IMR-90 (cell line): ENCODE data around the gene NFAT5. TPM values are rescaled to one million over a fixed set of nuclear protein-coding genes. Genes with fewer than 3 reads are reported as not detected.

Experiments
- ATAC-seq: fragments of 200-7000 bp; cut with Tn5 transposase; 2 replicates; pipeline ENCODE4 v1.9.1; 2020; ENCODE audit warnings: low read depth, mild to moderate bottlenecking, moderate library complexity
- BruUV-seq: library from RNA; stranded (reverse); fragments of 400-500 nt; replicated peaks from 2 replicates; lab custom pipeline; 2021; lab: Mats Ljungman, UMichigan
- CTCF ChIA-PET: fragments of 300-600 bp; formaldehyde crosslinking; extraction: SDS; loops from one replicate; lab custom pipeline; 2021; ENCODE audit warnings: antibody characterized with exemption; lab: Yijun Ruan, JAX
- POLR2A ChIA-PET: fragments of 300-600 bp; sonication (Branson Sonifier 250); formaldehyde crosslinking; loops from one replicate; lab custom pipeline; 2022; ENCODE audit warnings: antibody characterized with exemption; ENCODE audit not compliant: unreplicated experiment; lab: Charles Lee
- DNase-seq: peaks from one replicate; pipeline ENCODE4 v3.0.0; 2013
- H2AFZ ChIP-seq: replicated peaks from 2 replicates; pipeline ENCODE3; 2013; ENCODE audit warnings: low read length, mild to moderate bottlenecking; ENCODE audit not compliant: poor library complexity
- H2AK5ac ChIP-seq: 2 replicates; pipeline ENCODE4 v1.6.1; 2013; ENCODE audit warnings: low read depth, low read length, inconsistent platforms
- H2AK9ac ChIP-seq: replicated peaks from 2 replicates; pipeline ENCODE3; 2013; ENCODE audit warnings: mild to moderate bottlenecking, low read depth, low read length, moderate library complexity; ENCODE audit not compliant: poor library complexity
- H2BK120ac ChIP-seq: 2 replicates; pipeline ENCODE4 v1.6.1; 2013; ENCODE audit warnings: low read depth, low read length, inconsistent platforms
- H2BK15ac ChIP-seq: 3 replicates; pipeline ENCODE4 v1.6.1; 2013; ENCODE audit warnings: low read depth, low read length, inconsistent platforms
- H2BK20ac ChIP-seq: 2 replicates; pipeline ENCODE4 v1.6.1; 2013; ENCODE audit warnings: low read depth, mild to moderate bottlenecking, inconsistent platforms, low read length, moderate library complexity
- H2BK5ac ChIP-seq: 2 replicates; pipeline ENCODE4 v1.6.1; 2013; ENCODE audit warnings: mild to moderate bottlenecking, low read depth, low read length, inconsistent platforms; ENCODE audit not compliant: poor library complexity, severe bottlenecking
- H3K14ac ChIP-seq: replicated peaks from 2 replicates; pipeline ENCODE4 v1.6.1; 2013; ENCODE audit warnings: low read depth, low read length, inconsistent platforms
- H3K18ac ChIP-seq: 2 replicates; pipeline ENCODE4 v1.6.1; 2013; ENCODE audit warnings: low read depth, low read length, control low read depth
- H3K23ac ChIP-seq: 2 replicates; pipeline ENCODE4 v1.6.1; 2013; ENCODE audit warnings: low read depth, low read length, inconsistent platforms
- H3K27ac ChIP-seq: 2 replicates; pipeline ENCODE4 v1.5.1; 2013; ENCODE audit warnings: mild to moderate bottlenecking, control low read depth, low read length; ENCODE audit not compliant: insufficient read depth
- H3K27me3 ChIP-seq: 2 replicates; pipeline ENCODE4 v1.6.1; 2013; ENCODE audit warnings: low read length; ENCODE audit not compliant: control insufficient read depth, insufficient read depth
- H3K36me3 ChIP-seq: 2 replicates; pipeline ENCODE4 v1.6.1; 2013; ENCODE audit warnings: low read length, mixed read lengths; ENCODE audit not compliant: control insufficient read depth, insufficient read depth
- H3K4ac ChIP-seq: 2 replicates; pipeline ENCODE4 v1.6.1; 2013; ENCODE audit warnings: low read depth, low read length, inconsistent platforms
- H3K4me1 ChIP-seq: 2 replicates; pipeline ENCODE4 v1.6.1; 2013; ENCODE audit warnings: low read length, mixed read lengths; ENCODE audit not compliant: control insufficient read depth, insufficient read depth
- H3K4me2 ChIP-seq: 2 replicates; pipeline ENCODE4 v1.6.1; 2013; ENCODE audit warnings: low read depth, mild to moderate bottlenecking, control low read depth, low read length, moderate library complexity
- H3K4me3 ChIP-seq: 2 replicates; pipeline ENCODE4 v1.5.1; 2013; ENCODE audit warnings: low read depth, mild to moderate bottlenecking, control low read depth, low read length, moderate library complexity; ENCODE audit not compliant: insufficient read depth
- H3K56ac ChIP-seq: 2 replicates; pipeline ENCODE4 v1.6.1; 2013; ENCODE audit warnings: low read length, inconsistent platforms; ENCODE audit not compliant: insufficient read depth; ENCODE audit errors: extremely low read depth
- H3K79me1 ChIP-seq, 2 experiments: 2 replicates each; pipeline ENCODE4 v1.6.1; 2013; ENCODE audit warnings: low read length in 2 of 2, inconsistent platforms in 1 of 2, low read depth in 1 of 2
- H3K9ac ChIP-seq: 2 replicates; pipeline ENCODE4 v1.6.1; 2013; ENCODE audit warnings: low read depth, low read length, control low read depth
- H3K9me1 ChIP-seq: 2 replicates; pipeline ENCODE4 v1.6.1; 2013; ENCODE audit warnings: low read length, inconsistent platforms; ENCODE audit not compliant: insufficient read depth
- H3K9me3 ChIP-seq: 2 replicates; pipeline ENCODE4 v1.6.1; 2013; ENCODE audit warnings: low read length; ENCODE audit not compliant: control insufficient read depth, insufficient read depth
- H4K20me1 ChIP-seq: 2 replicates; pipeline ENCODE4 v1.6.1; 2013; ENCODE audit warnings: low read length, inconsistent platforms; ENCODE audit not compliant: insufficient read depth
- H4K5ac ChIP-seq: 2 replicates; pipeline ENCODE4 v1.6.1; 2013; ENCODE audit warnings: mild to moderate bottlenecking, low read depth, low read length, control low read depth
- H4K8ac ChIP-seq, 2 experiments: 2 replicates each; pipeline ENCODE4 v1.6.1; 2013; ENCODE audit warnings: low read depth in 2 of 2, low read length in 2 of 2, control low read depth in 1 of 2, inconsistent platforms in 1 of 2
- H4K91ac ChIP-seq: 2 replicates; pipeline ENCODE4 v1.6.1; 2013; ENCODE audit warnings: low read depth, low read length, inconsistent platforms; ENCODE audit not compliant: insufficient read depth
- CEBPB ChIP-seq: IDR thresholded peaks from 2 replicates; pipeline ENCODE4 v1.6.1; 2012; ENCODE audit warnings: low read depth, low read length, improper control_type of control experiment
- CHD1 ChIP-seq: IDR thresholded peaks from 2 replicates; pipeline ENCODE4 v1.6.1; 2012; ENCODE audit warnings: low read depth, low read length, improper control_type of control experiment
- MAFK ChIP-seq: IDR thresholded peaks from 2 replicates; pipeline ENCODE4 v1.6.1; 2012; ENCODE audit warnings: low read depth, low read length, improper control_type of control experiment
- MXI1 ChIP-seq: IDR thresholded peaks from 2 replicates; pipeline ENCODE4 v1.6.1; 2012; ENCODE audit warnings: low read depth, mild to moderate bottlenecking, low read length, moderate library complexity, borderline replicate concordance
- POLR2A ChIP-seq: IDR thresholded peaks from 2 replicates; pipeline ENCODE4 v1.6.1; 2012; ENCODE audit warnings: mild to moderate bottlenecking, low read depth, low read length
- RAD21 ChIP-seq: IDR thresholded peaks from 2 replicates; pipeline ENCODE4 v1.6.1; 2012; ENCODE audit warnings: low read length, improper control_type of control experiment
- RFX5 ChIP-seq: IDR thresholded peaks from 2 replicates; pipeline ENCODE4 v1.8.0; 2012; ENCODE audit warnings: low read depth, mild to moderate bottlenecking, low read length, moderate library complexity
- dilution Hi-C: fragments of 300-500 bp; cut with HindIII; formaldehyde crosslinking; loops from one replicate; pipeline ENCODE4 v1.14.3; 2018; ENCODE audit warnings: low sequenced_read_pairs; ENCODE audit not compliant: unreplicated experiment
- in situ Hi-C: fragments of 300-500 bp; cut with MboI; formaldehyde crosslinking; loops from 3 replicates; pipeline ENCODE4 v1.14.3; 2019; ENCODE audit warnings: low sequenced_read_pairs, inconsistent platforms, mixed read lengths
- intact Hi-C: fragments of 100-400 bp; cut with micrococcal nuclease; formaldehyde crosslinking; loops from 2 replicates; pipeline ENCODE4 v1.10.0; 2022
- polyA plus RNA-seq, 3 experiments: library from polyadenylated mRNA; depleted of rRNA; stranded (reverse); fragments of >200 nt; gene quantifications; 2 replicates each; pipeline ENCODE4 v1.2.3, GENCODE V29; 2012; ENCODE audit warnings: low replicate concordance in 1 of 3
- total RNA-seq: library from RNA; depleted of rRNA; stranded (reverse); fragments of >200 nt; gene quantifications from 2 replicates; pipeline ENCODE4 v1.2.3, GENCODE V29; 2012
- TF ChIP-seq, protein P1 (sequence below): conservative IDR thresholded peaks from 2 replicates; pipeline ENCODE4 v1.5.1; 2012; ENCODE audit warnings: mild to moderate bottlenecking, low read depth, low read length, improper control_type of control experiment
- TF ChIP-seq, protein P2 (sequence below): fragments of 150-350 bp; IDR thresholded peaks from 2 replicates; pipeline ENCODE4 v1.6.1; 2016; ENCODE audit warnings: low read depth, mild to moderate bottlenecking, low read length, moderate library complexity, borderline replicate concordance

The NFAT5 gene
- total and polyA plus RNA-seq, 2 of the 4 experiments (the other 2 are of a cell fraction), result 10.9 to 20.1 TPM

DNA sequence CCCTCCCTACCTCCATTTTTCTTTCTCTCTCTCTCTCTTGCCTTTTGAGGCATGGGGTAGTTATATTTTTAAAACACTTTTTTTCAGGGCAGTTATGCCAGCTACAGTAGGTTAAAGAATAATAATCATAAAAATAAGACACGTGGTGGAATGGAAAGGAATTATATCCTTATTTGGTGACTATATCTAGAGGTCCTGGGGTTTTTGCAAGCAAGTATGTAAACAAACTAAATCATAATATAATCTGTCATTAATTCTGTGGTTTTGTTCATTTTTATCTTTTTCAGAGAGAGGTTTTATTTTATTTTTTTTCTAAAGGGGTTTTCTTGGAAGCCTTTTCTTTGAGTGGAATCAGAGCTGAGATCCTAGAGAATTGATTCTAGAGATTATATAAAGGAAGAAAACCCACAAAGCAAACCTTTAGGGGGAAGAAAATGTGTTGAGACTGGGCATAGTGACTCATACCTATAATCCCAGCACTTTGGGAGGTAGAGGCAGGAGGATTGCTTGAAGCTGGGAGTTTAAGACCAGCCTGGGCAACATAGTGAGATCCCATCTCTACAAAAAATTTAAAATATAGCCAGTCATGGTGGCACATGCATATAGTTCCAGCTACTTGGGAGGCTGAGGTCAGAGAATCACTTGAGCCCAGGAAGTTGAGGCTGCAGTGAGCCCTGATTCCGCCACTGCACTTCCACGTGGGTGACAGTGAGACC lies 107.4 kb downstream of the NFAT5 start (continued):
- TF ChIP-seq, protein P1, sequence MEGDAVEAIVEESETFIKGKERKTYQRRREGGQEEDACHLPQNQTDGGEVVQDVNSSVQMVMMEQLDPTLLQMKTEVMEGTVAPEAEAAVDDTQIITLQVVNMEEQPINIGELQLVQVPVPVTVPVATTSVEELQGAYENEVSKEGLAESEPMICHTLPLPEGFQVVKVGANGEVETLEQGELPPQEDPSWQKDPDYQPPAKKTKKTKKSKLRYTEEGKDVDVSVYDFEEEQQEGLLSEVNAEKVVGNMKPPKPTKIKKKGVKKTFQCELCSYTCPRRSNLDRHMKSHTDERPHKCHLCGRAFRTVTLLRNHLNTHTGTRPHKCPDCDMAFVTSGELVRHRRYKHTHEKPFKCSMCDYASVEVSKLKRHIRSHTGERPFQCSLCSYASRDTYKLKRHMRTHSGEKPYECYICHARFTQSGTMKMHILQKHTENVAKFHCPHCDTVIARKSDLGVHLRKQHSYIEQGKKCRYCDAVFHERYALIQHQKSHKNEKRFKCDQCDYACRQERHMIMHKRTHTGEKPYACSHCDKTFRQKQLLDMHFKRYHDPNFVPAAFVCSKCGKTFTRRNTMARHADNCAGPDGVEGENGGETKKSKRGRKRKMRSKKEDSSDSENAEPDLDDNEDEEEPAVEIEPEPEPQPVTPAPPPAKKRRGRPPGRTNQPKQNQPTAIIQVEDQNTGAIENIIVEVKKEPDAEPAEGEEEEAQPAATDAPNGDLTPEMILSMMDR, result no peak
- TF ChIP-seq CEBPB, result no peak

DNA sequence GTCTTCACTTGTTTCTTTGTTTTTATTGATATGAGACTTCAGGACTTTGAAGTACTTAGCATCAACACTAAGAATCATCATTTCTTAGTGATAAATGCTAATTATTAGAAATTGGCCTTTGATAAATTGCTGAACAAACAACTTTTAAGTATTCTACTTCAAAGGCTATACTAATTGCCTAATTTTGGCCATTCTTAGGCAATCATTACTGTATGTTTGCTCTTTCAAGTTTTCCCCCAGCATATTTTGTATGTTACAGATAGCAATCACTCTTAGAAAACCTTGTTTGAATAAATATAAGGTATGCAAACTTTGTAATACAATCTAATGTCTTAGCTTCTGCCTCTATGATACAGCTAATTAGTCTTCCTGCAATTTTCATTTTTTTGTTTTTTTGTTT lies 114.6 kb downstream of the NFAT5 start:
- Histone ChIP-seq H3K27me3 (no peaks in the 10 kb centered on the region), H3K9me1 (no peaks in the 10 kb centered on the region), H3K4me2 (no peak overlapping the region), H4K8ac (no peak overlapping the region), H3K14ac (no peak overlapping the region), H2BK120ac (no peak overlapping the region), H2BK20ac (no peak overlapping the region), H3K9me3 (no peaks in the 10 kb centered on the region), H4K20me1 (no peaks in the 10 kb centered on the region), H3K4ac (no peak overlapping the region), H3K4me1 (no peaks in the 10 kb centered on the region), H3K79me1 (peaks cover 4 to 25% of the 10 kb centered on the region in 2 experiments; a peak in 3 of 4 replicates), H2BK15ac (no peak overlapping the region), H2BK5ac (no peak overlapping the region), H3K56ac (no peak overlapping the region), H2AFZ (no peak overlapping the region), H3K27ac (no peak overlapping the region), H3K36me3 (peaks cover 50% of the 10 kb centered on the region), H2AK5ac (no peak overlapping the region), H3K9ac (no peak overlapping the region), H4K91ac (no peak overlapping the region), H3K23ac (no peak overlapping the region), H2AK9ac (no peak overlapping the region), H4K5ac (no peak overlapping the region), H3K4me3 (no peak overlapping the region), H3K18ac (no peak overlapping the region)
- intact Hi-C loops (no loop called here), dilution Hi-C loops (no loop called here), in situ Hi-C loops (loop anchor here (10.0 kb wide), 1 partner anchor 286 kb away; no protein-coding TSS in a partner anchor)
- ChIA-PET CTCF (no interaction called here), POLR2A (no interaction called here)
- BruUV-seq, result no TSS peak
- TF ChIP-seq RFX5 (no peak), RAD21 (no peak), MXI1 (no peak), CHD1 (no peak), CEBPB (peak; percentile 50; the same call in 1 of the 2 replicates), POLR2A (no peak), MAFK (peak; percentile 44; the same call in 1 of the 2 replicates)
- TF ChIP-seq, protein P2, sequence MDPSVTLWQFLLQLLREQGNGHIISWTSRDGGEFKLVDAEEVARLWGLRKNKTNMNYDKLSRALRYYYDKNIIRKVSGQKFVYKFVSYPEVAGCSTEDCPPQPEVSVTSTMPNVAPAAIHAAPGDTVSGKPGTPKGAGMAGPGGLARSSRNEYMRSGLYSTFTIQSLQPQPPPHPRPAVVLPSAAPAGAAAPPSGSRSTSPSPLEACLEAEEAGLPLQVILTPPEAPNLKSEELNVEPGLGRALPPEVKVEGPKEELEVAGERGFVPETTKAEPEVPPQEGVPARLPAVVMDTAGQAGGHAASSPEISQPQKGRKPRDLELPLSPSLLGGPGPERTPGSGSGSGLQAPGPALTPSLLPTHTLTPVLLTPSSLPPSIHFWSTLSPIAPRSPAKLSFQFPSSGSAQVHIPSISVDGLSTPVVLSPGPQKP, result no peak
- TF ChIP-seq, protein P1, result no peak
- DNase-seq, result no peak
- no peak for ATAC-seq
